HEK293 (cell line): ENCODE data around the gene PHF19.

Experiments used
- CTCF ChIA-PET: fragments of 350-600 bp; formaldehyde crosslinking; extraction: SDS; loops from one replicate; lab custom pipeline; 2021; ENCODE audit warnings: antibody characterized with exemption; lab: Yijun Ruan, JAX
- POLR2A ChIA-PET: fragments of 300-600 bp; formaldehyde crosslinking; extraction: SDS; loops from one replicate; lab custom pipeline; 2020; ENCODE audit warnings: antibody characterized with exemption, inconsistent platforms; lab: Yijun Ruan, JAX
- H3K27ac ChIP-seq: fragments of 200-500 bp; sonication (Bioruptor generic); 2 replicates; pipeline ENCODE4 v1.5.1; 2014; ENCODE audit warnings: low read depth, low read length, control low read depth, inconsistent platforms; ENCODE audit errors: extremely low read depth
- H3K36me3 ChIP-seq, 2 experiments: fragments of 200-500 bp in 1 of 2; sonication (Bioruptor generic) in 1 of 2; 1 replicate in 1 of 2; 2 replicates in 1 of 2; pipeline ENCODE4 v1.5.1; 2014 to 2017; ENCODE audit warnings: inconsistent platforms in 2 of 2, low read length in 2 of 2; ENCODE audit not compliant: control insufficient read depth in 2 of 2, insufficient read depth in 1 of 2
- H3K4me1 ChIP-seq: fragments of 200-500 bp; sonication (Bioruptor generic); 2 replicates; pipeline ENCODE4 v1.5.1; 2014; ENCODE audit warnings: mild to moderate bottlenecking, low read length, inconsistent platforms; ENCODE audit not compliant: control insufficient read depth, insufficient read depth
- H3K4me3 ChIP-seq: 2 replicates; pipeline ENCODE4 v1.5.1; 2011; ENCODE audit warnings: low read depth, mild to moderate bottlenecking, control low read depth, low read length, moderate library complexity
- H3K9me3 ChIP-seq: fragments of 200-500 bp; sonication (Bioruptor generic); 2 replicates; pipeline ENCODE4 v1.5.1; 2014; ENCODE audit warnings: low read depth, low read length, inconsistent platforms; ENCODE audit not compliant: control insufficient read depth, insufficient read depth
- PRDM6 ChIP-seq: fragments of 450-650 bp; formaldehyde crosslinking; IDR thresholded peaks from 2 replicates; pipeline ENCODE4 v1.5.1; 2017; ENCODE audit warnings: missing biosample characterization, missing genetic modification characterization
- ZBTB1 ChIP-seq: fragments of 450-650 bp; formaldehyde crosslinking; IDR thresholded peaks from 2 replicates; pipeline ENCODE4 v1.5.1; 2016; ENCODE audit warnings: missing biosample characterization, missing genetic modification characterization
- ZBTB17 ChIP-seq: fragments of 450-650 bp; formaldehyde crosslinking; IDR thresholded peaks from 2 replicates; pipeline ENCODE4 v1.5.1; 2016; ENCODE audit warnings: missing biosample characterization, missing genetic modification characterization
- ZNF280C ChIP-seq: fragments of 450-650 bp; formaldehyde crosslinking; IDR thresholded peaks from 2 replicates; pipeline ENCODE4 v1.5.1; 2016; ENCODE audit warnings: missing biosample characterization, missing genetic modification characterization
- ZNF341 ChIP-seq: fragments of 450-650 bp; formaldehyde crosslinking; IDR thresholded peaks from 2 replicates; pipeline ENCODE4; 2016; ENCODE audit warnings: low read depth, missing biosample characterization, missing genetic modification characterization
- ZNF354C ChIP-seq: fragments of 450-650 bp; formaldehyde crosslinking; IDR thresholded peaks from 2 replicates; pipeline ENCODE4 v1.5.1; 2016; ENCODE audit warnings: missing biosample characterization, missing genetic modification characterization, low read depth, borderline replicate concordance
- ZNF433 ChIP-seq: fragments of 450-650 bp; formaldehyde crosslinking; IDR thresholded peaks from 2 replicates; pipeline ENCODE4 v1.5.1; 2016; ENCODE audit warnings: missing biosample characterization, missing genetic modification characterization, low read depth
- ZNF510 ChIP-seq: fragments of 450-650 bp; formaldehyde crosslinking; IDR thresholded peaks from 2 replicates; pipeline ENCODE4 v1.5.1; 2018; ENCODE audit warnings: mild to moderate bottlenecking, missing genetic modification characterization, missing biosample characterization; ENCODE audit not compliant: insufficient replicate concordance
- ZNF529 ChIP-seq: fragments of 450-650 bp; formaldehyde crosslinking; IDR thresholded peaks from 2 replicates; pipeline ENCODE4 v1.5.1; 2017; ENCODE audit warnings: missing genetic modification characterization, missing biosample characterization; ENCODE audit not compliant: insufficient replicate concordance
- ZNF530 ChIP-seq: fragments of 450-650 bp; formaldehyde crosslinking; IDR thresholded peaks from 2 replicates; pipeline ENCODE4 v1.5.1; 2016; ENCODE audit warnings: low read depth, missing biosample characterization, missing genetic modification characterization
- ZNF555 ChIP-seq: fragments of 450-650 bp; formaldehyde crosslinking; conservative IDR thresholded peaks from 2 replicates; pipeline ENCODE4 v1.5.1; 2017; ENCODE audit warnings: missing biosample characterization, mild to moderate bottlenecking, missing genetic modification characterization, inconsistent platforms
- ZNF558 ChIP-seq: fragments of 450-650 bp; formaldehyde crosslinking; IDR thresholded peaks from 2 replicates; pipeline ENCODE4 v1.5.1; 2016; ENCODE audit warnings: missing biosample characterization, missing genetic modification characterization
- ZNF580 ChIP-seq: fragments of 450-650 bp; formaldehyde crosslinking; IDR thresholded peaks from 2 replicates; pipeline ENCODE4 v1.5.1; 2016; ENCODE audit warnings: missing biosample characterization, missing genetic modification characterization
- ZNF692 ChIP-seq: fragments of 450-650 bp; formaldehyde crosslinking; IDR thresholded peaks from 2 replicates; pipeline ENCODE4 v1.5.1; 2016; ENCODE audit warnings: missing biosample characterization, missing genetic modification characterization
- ZNF701 ChIP-seq: fragments of 450-650 bp; formaldehyde crosslinking; IDR thresholded peaks from 2 replicates; pipeline ENCODE4 v1.5.1; 2016; ENCODE audit warnings: missing biosample characterization, missing genetic modification characterization
- ZSCAN30 ChIP-seq: fragments of 450-650 bp; IDR thresholded peaks from 2 replicates; pipeline ENCODE4 v1.5.1; 2018; ENCODE audit warnings: missing biosample characterization, mild to moderate bottlenecking, missing genetic modification characterization, moderate library complexity
- ZXDB ChIP-seq: fragments of 450-650 bp; formaldehyde crosslinking; IDR thresholded peaks from 2 replicates; pipeline ENCODE4 v1.5.1; 2016; ENCODE audit warnings: missing biosample characterization, missing genetic modification characterization

The PHF19 gene

GRCh38 chr9:120919843-120920805 is 43.1 kb upstream of the PHF19 start:
- no peaks in the 10 kb centered on the region for H3K9me3 ChIP-seq
- CTCF ChIA-PET, result interaction anchor here (0.9 to 1.2 kb wide), 3 partner anchors 16 to 164 kb away, joined by 3 to 7 read pairs (median 4); no protein-coding TSS in a partner anchor
- no peak overlapping the region for H3K4me3 ChIP-seq
- TF ChIP-seq ZNF510 (no peak), ZNF558 (no peak), ZXDB (no peak), PRDM6 (tag by site-specific recombination) (no peak), ZNF354C (tag by site-specific recombination) (no peak), ZSCAN30 (tag by site-specific recombination) (no peak), ZNF280C (tag by site-specific recombination) (no peak), ZBTB17 (no peak), ZNF433 (tag by site-specific recombination) (no peak), ZNF580 (tag by site-specific recombination) (no peak), ZNF692 (tag by site-specific recombination) (no peak), ZNF529 (tag by site-specific recombination) (no peak), ZNF701 (no peak), ZNF555 (tag by site-specific recombination) (no peak), ZNF341 (no peak), ZBTB1 (no peak), ZNF530 (tag by site-specific recombination) (no peak)
- H3K36me3 ChIP-seq, result no peaks in the 10 kb centered on the region
- no peak overlapping the region for H3K27ac ChIP-seq
- POLR2A ChIA-PET, result interaction anchor here (1.2 kb wide), 2 partner anchors 9 to 167 kb away, joined by 3 read pairs; no protein-coding TSS in a partner anchor
- no peaks in the 10 kb centered on the region for H3K4me1 ChIP-seq
